Mucosa of rectum (tissue), 2 donors: ENCODE measurements around the gene SLC39A1.

ENCODE experiments used
- H3K27ac ChIP-seq, 2 donors: one replicate each; pipeline ENCODE4 v1.7.0; 2013; ENCODE audit warnings: inconsistent platforms in 2 of 2, low read depth in 2 of 2, low read length in 2 of 2
- H3K27me3 ChIP-seq, 2 donors: one replicate each; pipeline ENCODE4 v1.7.0; 2013; ENCODE audit warnings: low read length in 2 of 2; ENCODE audit not compliant: control insufficient read depth in 2 of 2, insufficient read depth in 2 of 2
- H3K36me3 ChIP-seq, 2 donors: one replicate each; pipeline ENCODE4 v1.7.0; 2013; ENCODE audit warnings: low read length in 2 of 2; ENCODE audit not compliant: control insufficient read depth in 2 of 2, insufficient read depth in 2 of 2
- H3K4me1 ChIP-seq, 2 donors: one replicate each; pipeline ENCODE4 v1.7.0; 2013; ENCODE audit warnings: low read length in 2 of 2, mild to moderate bottlenecking in 1 of 2; ENCODE audit not compliant: control insufficient read depth in 2 of 2, insufficient read depth in 2 of 2
- H3K4me3 ChIP-seq, 2 donors: one replicate each; pipeline ENCODE4 v1.7.0; 2013; ENCODE audit warnings: low read length in 2 of 2
- H3K9ac ChIP-seq, 2 donors: one replicate each; pipeline ENCODE4 v1.7.0; 2013; ENCODE audit warnings: low read length in 2 of 2, low read depth in 1 of 2, mild to moderate bottlenecking in 1 of 2
- H3K9me3 ChIP-seq, 2 donors: one replicate each; pipeline ENCODE4 v1.7.0; 2013; ENCODE audit warnings: low read length in 2 of 2; ENCODE audit not compliant: control insufficient read depth in 2 of 2
- donor health status: healthy.
- donor health status: Normal muscosa, but diverticular disease.

Gene SLC39A1

GRCh38 chr1:153977250-153978240, 14.2 kb upstream of the SLC39A1 start, which contains the start of gene JTB:
Gene JTB (minus strand): TSS chr1:153977674. CDS start chr1:153977252, 422 bp downstream.
- H3K9me3 ChIP-seq, result no peaks in the 10 kb centered on the region
- H3K27ac ChIP-seq, result peak within 1 kb of the TSS; percentile 88 to 89
- no peaks in the 10 kb centered on the region for H3K27me3 ChIP-seq
- H3K4me1 ChIP-seq, result peaks cover 18 to 19% of the 10 kb centered on the region in 2 donors
- H3K36me3 ChIP-seq, result peaks cover 28 to 29% of the 10 kb centered on the region in 2 donors
- peak within 1 kb of the TSS; percentile 96 to 98 for H3K9ac ChIP-seq
- peak within 1 kb of the TSS; percentile 94 to 95 for H3K4me3 ChIP-seq

- Histone ChIP-seq H3K36me3 (peaks cover 28 to 29% of the 10 kb centered on the region in 2 donors), H3K27ac (peak overlapping the region; percentile 88 to 89), H3K9ac (peak overlapping the region; percentile 96 to 98), H3K27me3 (no peaks in the 10 kb centered on the region), H3K9me3 (no peaks in the 10 kb centered on the region), H3K4me1 (peaks cover 18 to 19% of the 10 kb centered on the region in 2 donors), H3K4me3 (peak overlapping the region; percentile 94 to 95)
Measured at GRCh38 chr1:153976819-153977249, 13.5 kb upstream of the SLC39A1 start.

GRCh38 chr1:153973525-153973924, 10.2 kb upstream of the SLC39A1 start:
- no peak overlapping the region for H3K4me3 ChIP-seq
- no peaks in the 10 kb centered on the region for H3K27me3 ChIP-seq
- H3K9me3 ChIP-seq, result no peaks in the 10 kb centered on the region
- H3K9ac ChIP-seq, result no peak overlapping the region
- peaks cover 18 to 19% of the 10 kb centered on the region in 2 donors for H3K4me1 ChIP-seq
- H3K27ac ChIP-seq, result no peak overlapping the region
- peaks cover 28 to 29% of the 10 kb centered on the region in 2 donors for H3K36me3 ChIP-seq

GRCh38 chr1:153973071-153973470, 9.7 kb upstream of the SLC39A1 start:
- no peaks in the 10 kb centered on the region for H3K9me3 ChIP-seq
- H3K4me1 ChIP-seq, result peaks cover 18 to 21% of the 10 kb centered on the region in 2 donors
- no peaks in the 10 kb centered on the region for H3K27me3 ChIP-seq
- H3K27ac ChIP-seq, result no peak overlapping the region
- H3K4me3 ChIP-seq, result no peak overlapping the region
- no peak overlapping the region for H3K9ac ChIP-seq
- peaks cover 28 to 29% of the 10 kb centered on the region in 2 donors for H3K36me3 ChIP-seq

GRCh38 chr1:153970346-153970745, 7.0 kb upstream of the SLC39A1 start:
- Histone ChIP-seq H3K4me1 (peaks cover 4 to 23% of the 10 kb centered on the region in 2 donors), H3K27ac (no peak overlapping the region), H3K9me3 (no peaks in the 10 kb centered on the region), H3K4me3 (no peak overlapping the region), H3K9ac (no peak overlapping the region), H3K36me3 (peaks cover 22 to 23% of the 10 kb centered on the region in 2 donors), H3K27me3 (no peaks in the 10 kb centered on the region)

- H3K27ac ChIP-seq, result no peak overlapping the region
- H3K9ac ChIP-seq, result peak overlapping the region in 1 of 2 donors; percentile 87
- peaks cover 12 to 13% of the 10 kb centered on the region in 2 donors for H3K36me3 ChIP-seq
- H3K9me3 ChIP-seq, result no peaks in the 10 kb centered on the region
- peaks cover 8 to 28% of the 10 kb centered on the region in 2 donors for H3K4me1 ChIP-seq
- H3K27me3 ChIP-seq, result no peaks in the 10 kb centered on the region
- H3K4me3 ChIP-seq, result peak overlapping the region in 1 of 2 donors; percentile 94
Measured at GRCh38 chr1:153968972-153969371, 5.6 kb upstream of the SLC39A1 start.

- no peaks in the 10 kb centered on the region for H3K27me3 ChIP-seq
- peak overlapping the region; percentile 92 to 94 for H3K27ac ChIP-seq
- H3K9me3 ChIP-seq, result no peaks in the 10 kb centered on the region
- peaks cover 9 to 30% of the 10 kb centered on the region in 2 donors for H3K4me1 ChIP-seq
- peaks cover 7 to 8% of the 10 kb centered on the region in 2 donors for H3K36me3 ChIP-seq
- peak overlapping the region; percentile 81 to 94 for H3K4me3 ChIP-seq
- peak overlapping the region; percentile 87 to 91 for H3K9ac ChIP-seq
Measured at GRCh38 chr1:153968408-153968807, 5.1 kb upstream of the SLC39A1 start.

- Histone ChIP-seq H3K27me3 (no peaks in the 10 kb centered on the region), H3K36me3 (peaks cover 2 to 5% of the 10 kb centered on the region in 2 donors), H3K9ac (peak overlapping the region; percentile 87 to 91), H3K27ac (peak overlapping the region; percentile 92 to 94), H3K4me3 (peak overlapping the region; percentile 81 to 94), H3K9me3 (no peaks in the 10 kb centered on the region), H3K4me1 (peaks cover 10 to 33% of the 10 kb centered on the region in 2 donors)
Measured at GRCh38 chr1:153968000-153968363, 4.6 kb upstream of the SLC39A1 start.

GRCh38 chr1:153967107-153967999, 4.0 kb upstream of the SLC39A1 start, which contains the start of gene CREB3L4:
Gene CREB3L4 (plus strand): TSS chr1:153967902. CDS start chr1:153968526, 624 bp downstream.
- peaks cover 17 to 39% of the 10 kb centered on the region in 2 donors for H3K4me1 ChIP-seq
- no peaks in the 10 kb centered on the region for H3K9me3 ChIP-seq
- peak within 1 kb of the TSS; percentile 92 to 94 for H3K27ac ChIP-seq
- H3K4me3 ChIP-seq, result peak within 1 kb of the TSS; percentile 81 to 94
- no peaks in the 10 kb centered on the region for H3K27me3 ChIP-seq
- H3K9ac ChIP-seq, result peak within 1 kb of the TSS; percentile 87 to 91
- no peaks in the 10 kb centered on the region for H3K36me3 ChIP-seq
